ENCODE results near the gene ABCA7.

ABCA7 gene

DNA sequence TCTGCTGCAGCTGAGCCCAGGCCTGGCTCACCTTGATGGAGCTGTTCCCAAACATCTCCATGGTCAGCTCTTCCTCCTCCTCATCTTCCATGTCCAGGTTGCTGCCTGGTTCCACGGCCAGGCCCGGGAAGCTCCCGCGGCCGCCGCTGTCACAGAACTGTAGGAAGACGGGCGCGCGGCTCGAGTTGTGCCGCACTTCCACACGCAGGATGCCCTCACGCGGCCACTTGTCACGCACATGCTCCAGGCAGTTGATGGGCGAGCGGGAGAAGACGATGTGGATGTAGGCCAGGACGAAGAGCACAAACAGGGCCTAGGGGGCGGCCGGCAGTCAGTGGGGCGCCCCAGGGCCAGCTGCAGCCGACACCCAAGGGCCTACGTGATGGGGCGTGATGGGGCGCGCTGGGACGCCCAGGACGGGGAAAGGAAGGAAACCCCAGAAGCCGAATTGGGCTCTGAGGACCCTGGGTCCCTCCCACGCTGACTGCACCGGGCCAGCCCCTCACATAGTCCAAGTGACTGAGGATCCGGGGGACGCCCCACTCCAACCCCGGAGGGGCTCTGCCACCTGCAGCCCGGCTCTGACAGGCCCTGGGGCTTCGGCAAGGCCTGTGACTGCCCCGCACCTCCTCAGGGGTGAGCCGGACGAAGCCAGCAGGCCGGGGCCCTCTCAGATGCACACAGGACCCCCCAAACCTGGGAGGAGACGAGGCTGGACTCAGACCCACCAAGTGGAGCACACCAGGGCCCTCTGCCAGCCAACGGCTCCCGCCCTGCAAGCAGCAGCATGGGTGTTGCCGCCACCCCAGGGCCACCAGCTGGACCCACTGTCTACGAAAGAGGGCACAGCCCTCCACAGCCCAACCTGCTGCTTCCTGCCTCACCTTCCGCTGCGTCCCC lies 25.5 kb upstream of the ABCA7 start:
- no peak for DNase-seq (ENCODE audit: extremely low spot score)
- ChIA-PET CTCF (no interaction called here), POLR2A (interaction anchor here (1.2 kb wide), 1 partner anchor 30 kb away, joined by 5 read pairs; no protein-coding TSS in a partner anchor)
- TF ChIP-seq, protein P1, sequence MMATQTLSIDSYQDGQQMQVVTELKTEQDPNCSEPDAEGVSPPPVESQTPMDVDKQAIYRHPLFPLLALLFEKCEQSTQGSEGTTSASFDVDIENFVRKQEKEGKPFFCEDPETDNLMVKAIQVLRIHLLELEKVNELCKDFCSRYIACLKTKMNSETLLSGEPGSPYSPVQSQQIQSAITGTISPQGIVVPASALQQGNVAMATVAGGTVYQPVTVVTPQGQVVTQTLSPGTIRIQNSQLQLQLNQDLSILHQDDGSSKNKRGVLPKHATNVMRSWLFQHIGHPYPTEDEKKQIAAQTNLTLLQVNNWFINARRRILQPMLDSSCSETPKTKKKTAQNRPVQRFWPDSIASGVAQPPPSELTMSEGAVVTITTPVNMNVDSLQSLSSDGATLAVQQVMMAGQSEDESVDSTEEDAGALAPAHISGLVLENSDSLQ (IDR thresholded peaks at IDR 0.05) = no peak
- no peak for TF ChIP-seq L3MBTL2 (conservative IDR thresholded peaks at IDR 0.05)
- TF ChIP-seq NFRKB (IDR thresholded peaks at IDR 0.05) = no peak
- TF ChIP-seq LEF1 (IDR thresholded peaks at IDR 0.05; ENCODE audit: borderline replicate concordance) = no peak
- no peak for TF ChIP-seq HDGF (IDR thresholded peaks at IDR 0.05; ENCODE audit: borderline replicate concordance)
- TF ChIP-seq ELF4 (IDR thresholded peaks at IDR 0.05) = no peak
- no peak for TF ChIP-seq FOXA1 (IDR thresholded peaks at IDR 0.05)
- no peak for TF ChIP-seq CTBP1 (IDR thresholded peaks at IDR 0.05; ENCODE audit: borderline replicate concordance)
- TF ChIP-seq ZNF384 (IDR thresholded peaks at IDR 0.05) = no peak

- CTCF ChIA-PET = no interaction called here
- DNase-seq (ENCODE audit: extremely low spot score) = no peak
- POLR2A ChIA-PET = interaction anchor here (1.2 to 1.3 kb wide), 2 partner anchors 11 to 31 kb away, joined by 3 to 5 read pairs; partner anchors contain the start of gene CNN2
- TF ChIP-seq ELF4 (IDR thresholded peaks at IDR 0.05) (no peak), LEF1 (IDR thresholded peaks at IDR 0.05; ENCODE audit: borderline replicate concordance) (no peak), FOXA1 (IDR thresholded peaks at IDR 0.05) (no peak), CTBP1 (IDR thresholded peaks at IDR 0.05; ENCODE audit: borderline replicate concordance) (no peak), FOXM1 (IDR thresholded peaks at IDR 0.05; ENCODE audit: borderline replicate concordance) (no peak), L3MBTL2 (conservative IDR thresholded peaks at IDR 0.05) (no peak), NFRKB (IDR thresholded peaks at IDR 0.05) (no peak), TARDBP (IDR thresholded peaks at IDR 0.05) (no peak), HDGF (IDR thresholded peaks at IDR 0.05; ENCODE audit: borderline replicate concordance) (no peak), SP1 (IDR thresholded peaks at IDR 0.05) (no peak)
- TF ChIP-seq, protein P1 (IDR thresholded peaks at IDR 0.05) = no peak
These were observed 24.7 kb upstream of the ABCA7 start for GRCh38 chr19:1015061-1015781.

GRCh38 chr19:1015782-1016646 lies 23.9 kb upstream of the ABCA7 start:
- ChIA-PET CTCF (interaction anchor here (0.6 kb wide), 1 partner anchor 226 kb away, joined by 3 read pairs; no protein-coding TSS in a partner anchor), POLR2A (interaction anchor here (1.2 to 1.3 kb wide), 2 partner anchors 10 to 31 kb away, joined by 3 to 5 read pairs; partner anchors contain the start of gene CNN2)
- DNase-seq (ENCODE audit: extremely low spot score) = no peak
- TF ChIP-seq TARDBP (IDR thresholded peaks at IDR 0.05) (no peak), BHLHE40 (IDR thresholded peaks at IDR 0.05; ENCODE audit: borderline replicate concordance) (no peak), FOXK2 (IDR thresholded peaks at IDR 0.05) (no peak), CTBP1 (IDR thresholded peaks at IDR 0.05; ENCODE audit: borderline replicate concordance) (no peak), LEF1 (IDR thresholded peaks at IDR 0.05; ENCODE audit: borderline replicate concordance) (no peak), ZNF384 (IDR thresholded peaks at IDR 0.05) (no peak), NFRKB (IDR thresholded peaks at IDR 0.05) (no peak), SP1 (IDR thresholded peaks at IDR 0.05) (no peak), ARNT (IDR thresholded peaks at IDR 0.05) (no peak), L3MBTL2 (conservative IDR thresholded peaks at IDR 0.05) (no peak), HDGF (IDR thresholded peaks at IDR 0.05; ENCODE audit: borderline replicate concordance) (no peak), ELF4 (IDR thresholded peaks at IDR 0.05) (no peak), FOXA1 (IDR thresholded peaks at IDR 0.05) (no peak), FOXM1 (IDR thresholded peaks at IDR 0.05; ENCODE audit: borderline replicate concordance) (no peak), SUZ12 (IDR thresholded peaks at IDR 0.05) (no peak)
- TF ChIP-seq, protein P1 (IDR thresholded peaks at IDR 0.05) = no peak

DNA sequence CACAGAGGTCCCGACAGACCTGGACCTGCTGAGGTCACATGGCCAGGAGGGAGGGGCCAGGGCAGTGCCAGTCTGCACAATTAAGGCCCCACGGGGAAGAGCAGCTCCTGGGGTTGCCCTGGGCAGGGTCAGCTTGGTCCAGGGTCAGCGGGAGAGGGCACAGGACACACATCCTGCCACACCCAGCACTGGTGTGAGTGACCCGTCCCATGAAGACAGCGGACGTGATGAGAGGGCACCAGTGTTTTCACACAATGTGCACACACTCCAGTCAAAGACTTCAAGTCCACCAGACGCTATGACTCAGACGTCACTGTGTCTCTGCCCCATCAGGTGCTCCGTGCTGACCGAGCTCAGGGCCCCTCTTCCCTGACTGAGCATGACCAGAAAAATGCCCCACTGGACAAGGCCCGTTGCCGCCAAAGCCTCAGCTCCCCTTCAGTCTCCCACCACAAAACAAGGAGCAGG lies 23.2 kb upstream of the ABCA7 start:
- TF ChIP-seq NFRKB (IDR thresholded peaks at IDR 0.05) (no peak), TARDBP (IDR thresholded peaks at IDR 0.05) (no peak)
- POLR2A ChIA-PET = interaction anchor here (1.3 kb wide), 1 partner anchor 10 kb away, joined by 3 read pairs; the partner anchor contains the start of gene CNN2
- DNase-seq (ENCODE audit: extremely low spot score) = no peak
- CTCF ChIA-PET = interaction anchor here (0.6 kb wide), 1 partner anchor 227 kb away, joined by 3 read pairs; no protein-coding TSS in a partner anchor

Measured in HEK293T (cell line).